NCI-H146 treated with DMSO at 0.1 percent for 48 hours (cell line): ENCODE data around the gene CCDC180.
"Not testable (repeated sequence)": the region's sequence is repeated elsewhere in the genome, so short reads cannot be mapped to it uniquely, and the experiment has no call there.

Source experiments
- DNase-seq: peaks from one replicate; lab custom pipeline; 2025; ENCODE audit not compliant: unreplicated experiment; lab: John Stamatoyannopoulos, UW

The CCDC180 gene

DNA sequence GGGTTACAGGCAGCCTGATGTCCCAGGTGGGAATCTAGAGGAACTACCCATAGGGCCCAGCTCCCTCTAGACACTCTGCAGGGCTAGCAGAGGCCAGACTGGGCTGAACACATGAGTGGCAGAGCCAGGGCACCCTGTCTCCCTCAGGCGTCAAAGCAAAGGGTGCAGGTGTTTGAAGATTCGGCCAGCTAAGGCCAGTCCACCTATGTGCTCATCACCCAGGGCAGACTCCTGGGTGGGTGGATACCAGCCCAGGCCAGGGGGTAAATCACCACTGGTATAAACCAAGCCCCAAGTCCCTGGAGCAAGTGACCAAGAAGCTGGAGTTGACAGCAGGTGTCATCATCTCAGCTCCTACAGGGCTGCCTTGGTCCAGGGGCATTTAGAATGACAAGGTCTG is 3.4 kb downstream of the CCDC180 start:
- no peak for DNase-seq

DNA sequence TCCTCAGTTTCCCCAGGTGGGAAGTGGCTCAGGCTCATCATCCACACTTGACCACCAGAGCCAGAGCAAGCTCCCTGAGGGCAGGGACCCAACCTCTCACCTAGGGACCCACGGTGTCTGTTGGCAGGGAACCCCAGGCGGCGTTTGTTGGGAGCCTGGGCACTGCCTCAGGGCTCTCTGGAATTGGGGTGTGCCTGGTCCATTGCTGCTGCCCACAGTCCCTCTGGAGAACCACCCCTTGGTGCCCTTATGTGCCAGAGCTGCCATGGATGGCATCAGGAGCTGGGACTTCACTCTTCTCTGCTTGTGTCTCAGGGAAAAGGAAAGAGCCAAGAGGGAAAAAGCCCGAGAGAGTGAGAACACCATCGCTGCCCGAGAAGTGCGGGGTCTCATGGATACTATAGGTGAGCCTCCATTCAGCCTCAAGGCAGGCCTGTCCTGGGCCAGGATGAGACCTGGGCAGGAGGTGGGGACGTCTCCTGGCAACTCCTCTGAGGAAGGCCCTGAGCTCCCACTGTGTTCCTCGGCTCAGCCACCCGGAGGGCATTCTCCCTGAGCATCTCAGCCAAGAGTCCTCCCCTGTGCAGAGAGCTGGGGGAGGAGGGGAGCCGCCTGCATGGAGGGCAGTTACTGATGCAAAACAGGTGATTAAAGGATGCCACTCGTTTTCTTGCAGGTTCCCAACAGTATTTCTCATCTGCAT is 4.5 kb downstream of the CCDC180 start:
- no peak for DNase-seq

DNA sequence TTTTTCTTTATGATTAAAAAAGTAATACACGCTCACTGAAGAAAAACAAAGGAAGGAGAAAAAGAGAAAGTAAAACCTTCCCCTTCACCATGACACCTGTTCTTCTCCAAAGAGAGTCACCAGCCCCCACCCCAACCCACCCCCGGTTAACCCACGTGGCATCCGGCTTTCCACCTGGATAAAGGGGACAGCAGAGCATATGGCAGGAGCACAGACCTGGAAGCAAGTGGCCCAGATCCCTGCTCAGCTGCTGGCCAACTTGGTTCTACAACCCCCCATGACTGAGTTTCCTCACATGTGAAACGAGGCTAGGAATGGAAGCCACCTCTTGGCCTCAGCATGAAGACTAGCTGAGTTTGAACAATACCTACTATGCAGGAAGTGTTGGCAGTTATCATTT is 5.1 kb downstream of the CCDC180 start:
- DNase-seq, result no peak

DNA sequence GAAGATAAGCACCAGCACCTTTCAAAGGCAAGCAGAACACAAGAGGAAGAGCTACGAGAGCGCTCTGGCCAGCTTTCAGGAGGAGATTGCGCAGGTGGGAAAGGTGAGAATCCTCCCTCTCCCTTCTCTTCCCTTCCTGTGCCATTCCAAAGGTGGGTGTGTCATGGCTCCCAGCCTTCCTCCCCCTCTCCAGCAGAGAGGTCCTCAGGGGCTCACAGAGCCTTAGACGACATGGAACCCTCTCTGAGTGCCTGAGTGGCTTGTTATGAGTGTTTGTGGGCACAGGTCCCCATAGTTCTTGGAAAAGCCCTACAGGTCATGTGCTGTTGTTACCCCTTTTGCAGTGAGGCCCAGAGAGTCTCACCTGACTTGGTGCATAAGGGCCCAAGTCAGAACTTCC is 5.8 kb downstream of the CCDC180 start:
- no peak for DNase-seq

GRCh38 chr9:97313746-97314145 is 6.3 kb downstream of the CCDC180 start:
- DNase-seq, result no peak

GRCh38 chr9:97314503-97314902 is 7.0 kb downstream of the CCDC180 start:
- no peak for DNase-seq

- no peak for DNase-seq
Observed at GRCh38 chr9:97315550-97315949, 8.1 kb downstream of the CCDC180 start.

- no peak for DNase-seq
Observed at GRCh38 chr9:97316904-97317303, 9.4 kb downstream of the CCDC180 start.

GRCh38 chr9:97318433-97318832 is 11.0 kb downstream of the CCDC180 start:
- no peak for DNase-seq

DNA sequence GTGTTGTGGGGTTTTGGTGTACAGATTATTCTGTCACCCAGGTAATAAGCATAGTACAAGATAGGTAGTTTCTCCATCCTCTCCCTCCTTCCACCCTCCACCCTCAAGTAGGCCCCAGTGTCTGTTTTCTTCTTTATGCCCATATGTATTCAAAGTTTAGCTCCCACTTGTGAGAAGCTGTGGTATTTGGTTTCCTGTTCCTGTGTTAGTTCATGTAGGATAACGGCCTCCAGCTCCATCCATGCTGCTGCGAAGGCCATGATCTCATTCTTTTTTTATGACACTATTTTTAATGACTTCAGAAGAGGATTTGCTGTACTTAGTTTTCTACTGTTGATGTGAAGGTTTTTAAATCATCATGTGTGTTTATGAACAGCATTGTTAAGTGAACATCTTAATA is 11.9 kb downstream of the CCDC180 start:
- no peak for DNase-seq

DNA sequence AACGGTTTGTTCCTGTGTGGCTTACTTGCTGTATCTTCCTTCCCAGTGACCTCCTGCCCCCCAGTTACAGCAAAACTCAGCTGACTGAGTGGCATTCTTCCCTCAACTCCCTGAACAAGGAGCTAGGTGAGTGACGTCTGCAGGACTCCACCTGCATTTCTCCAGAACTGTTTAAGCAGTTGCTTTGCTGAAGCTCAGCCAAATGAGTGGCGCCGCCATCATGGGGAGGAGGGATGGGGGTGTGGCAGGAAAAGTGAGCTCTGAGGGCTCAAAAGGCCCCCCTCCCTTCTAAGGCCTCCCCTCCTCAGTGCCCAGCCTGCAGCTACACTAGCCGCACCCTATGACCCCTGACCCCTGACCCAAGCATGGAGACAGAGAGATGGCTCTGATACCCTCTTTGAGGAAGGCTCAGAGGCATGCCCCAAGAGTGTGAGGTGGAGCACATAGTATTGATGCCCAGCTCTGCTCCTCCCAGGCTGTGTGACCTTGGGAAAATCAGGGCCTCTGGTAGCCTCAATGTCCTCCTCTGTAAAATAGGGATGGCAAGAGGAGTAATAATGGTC is 12.7 kb downstream of the CCDC180 start:
- DNase-seq, result no peak

- DNase-seq, result no peak
Observed at GRCh38 chr9:97321251-97321650, 13.8 kb downstream of the CCDC180 start.

DNA sequence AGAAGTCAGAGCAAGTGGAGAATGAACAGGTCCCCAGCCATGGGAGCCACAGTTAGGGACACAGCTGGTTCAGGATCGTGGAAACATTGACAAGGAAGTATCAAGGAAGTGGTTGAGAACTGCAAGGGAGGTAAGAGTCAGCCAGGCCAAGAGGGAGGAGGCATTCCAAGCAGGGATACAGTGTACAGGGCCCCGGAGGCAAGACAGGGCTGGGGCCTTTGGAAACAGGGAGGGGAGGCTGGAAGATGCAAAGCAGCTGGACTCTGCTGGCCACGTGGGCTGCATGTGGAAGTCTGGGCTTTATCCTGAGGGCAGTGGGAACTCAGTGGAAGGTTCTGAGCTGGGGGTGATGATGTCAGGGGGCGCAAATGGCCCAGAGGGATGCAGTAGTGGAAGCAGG is 14.2 kb downstream of the CCDC180 start:
- no peak for DNase-seq

GRCh38 chr9:97322105-97322504 is 14.6 kb downstream of the CCDC180 start:
- DNase-seq, result no peak

DNA sequence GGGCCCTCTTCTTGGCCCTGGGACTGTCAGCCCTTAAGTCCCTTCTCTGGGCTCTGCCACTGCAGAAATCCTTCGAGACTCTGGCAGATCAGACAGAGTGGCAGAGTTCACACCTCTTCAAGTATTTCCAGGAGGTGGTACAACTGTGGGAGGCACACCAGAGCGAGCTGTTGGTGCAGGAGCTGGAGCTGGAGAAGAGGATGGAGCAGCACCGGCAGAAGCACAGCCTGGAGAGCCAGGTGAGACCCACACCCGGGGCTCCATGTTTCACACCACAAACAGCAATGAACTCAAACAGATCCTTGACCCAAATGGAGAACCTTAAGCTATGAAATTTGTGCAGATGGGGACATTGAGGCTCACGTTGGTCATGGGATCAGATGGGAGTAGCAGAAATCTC is 17.5 kb downstream of the CCDC180 start:
- no peak for DNase-seq

GRCh38 chr9:97327562-97327961 is 20.1 kb downstream of the CCDC180 start:
- DNase-seq, result no peak

GRCh38 chr9:97332993-97333392 is 25.5 kb downstream of the CCDC180 start:
- no peak for DNase-seq

DNA sequence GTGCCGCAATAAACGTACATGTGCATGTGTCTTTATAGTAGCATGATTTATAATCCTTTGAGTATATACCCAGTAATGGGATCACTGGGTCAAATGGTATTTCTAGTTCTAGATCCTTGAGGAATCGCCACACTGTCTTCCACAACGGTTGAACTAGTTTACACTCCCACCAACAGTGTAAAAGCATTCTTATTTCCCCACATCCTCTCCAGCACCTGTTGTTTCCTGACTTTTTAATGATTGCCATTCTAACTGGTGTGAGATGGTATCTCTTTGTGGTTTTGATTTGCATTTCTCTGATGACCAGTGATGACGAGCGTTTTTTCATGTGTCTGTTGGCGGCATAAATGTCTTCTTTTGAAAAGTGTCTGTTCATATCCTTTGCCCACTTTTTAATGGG is 28.2 kb downstream of the CCDC180 start:
- DNase-seq, result not testable (repeated sequence)

DNA sequence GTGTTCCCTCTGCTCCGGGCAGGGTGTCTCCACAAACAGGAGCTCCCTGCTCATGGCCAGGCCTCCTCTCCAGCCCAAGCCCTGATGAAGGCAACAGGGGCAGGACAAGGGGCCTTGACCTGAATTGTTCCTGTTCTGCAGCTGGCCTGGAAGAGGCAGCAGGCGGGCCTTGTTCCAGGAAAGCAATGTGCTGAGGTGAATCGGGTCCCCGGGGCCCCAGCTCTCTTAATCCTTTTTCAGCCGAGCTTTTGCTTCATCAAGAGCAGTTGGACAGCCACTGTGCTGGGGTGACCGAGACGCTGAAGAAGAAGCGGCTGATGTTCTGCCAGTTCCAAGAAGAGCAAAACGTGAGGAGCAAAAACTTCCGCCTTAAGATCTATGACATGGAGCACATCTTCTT is 41.4 kb downstream of the CCDC180 start:
- no peak for DNase-seq

GRCh38 chr9:97349400-97349799 is 41.9 kb downstream of the CCDC180 start:
- no peak for DNase-seq

- DNase-seq, result no peak
Observed at GRCh38 chr9:97354637-97355036, 47.2 kb downstream of the CCDC180 start.

DNA sequence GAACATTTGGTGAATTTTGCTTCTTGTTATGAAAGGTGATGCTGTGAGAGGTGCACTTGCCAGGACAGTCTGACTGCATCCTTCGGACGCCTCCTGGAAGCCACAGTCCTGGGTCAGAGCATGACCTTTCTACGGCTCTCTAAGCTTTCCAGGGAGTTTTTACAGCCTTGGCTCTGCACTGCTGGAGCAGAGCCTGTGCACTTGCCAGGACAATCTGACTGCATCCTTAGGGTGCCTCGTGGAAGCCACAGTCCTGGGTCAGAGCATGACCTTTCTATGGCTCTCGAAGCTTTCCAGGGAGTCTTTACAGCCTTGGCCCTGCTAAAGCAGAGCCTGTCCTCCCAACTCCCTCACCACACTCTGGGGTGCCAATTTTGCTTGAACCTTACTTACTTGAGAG is 49.6 kb downstream of the CCDC180 start:
- DNase-seq, result no peak
